ENCODE results near the gene SLX4.

Gene SLX4

DNA sequence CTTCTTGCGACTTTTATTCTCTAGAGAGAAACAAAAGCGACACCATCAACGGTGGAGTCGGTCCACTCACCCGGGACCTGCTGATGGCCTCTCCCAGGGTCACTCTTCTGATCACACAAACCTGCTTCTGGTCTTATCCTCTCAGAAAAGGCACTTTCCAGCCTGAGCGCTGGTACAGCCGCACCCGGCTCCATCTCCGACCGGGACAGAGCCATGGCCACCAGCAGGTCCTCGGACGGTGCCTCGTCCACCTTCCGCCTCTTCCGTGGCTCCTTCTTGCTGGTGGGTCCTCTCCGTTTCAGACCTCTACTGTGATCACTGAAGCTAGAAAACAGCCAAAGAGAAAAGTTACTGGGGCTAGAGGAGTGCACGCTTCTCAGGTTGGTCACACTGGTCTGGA lies 13.7 kb downstream of the SLX4 start:
- no peak for DNase-seq

DNA sequence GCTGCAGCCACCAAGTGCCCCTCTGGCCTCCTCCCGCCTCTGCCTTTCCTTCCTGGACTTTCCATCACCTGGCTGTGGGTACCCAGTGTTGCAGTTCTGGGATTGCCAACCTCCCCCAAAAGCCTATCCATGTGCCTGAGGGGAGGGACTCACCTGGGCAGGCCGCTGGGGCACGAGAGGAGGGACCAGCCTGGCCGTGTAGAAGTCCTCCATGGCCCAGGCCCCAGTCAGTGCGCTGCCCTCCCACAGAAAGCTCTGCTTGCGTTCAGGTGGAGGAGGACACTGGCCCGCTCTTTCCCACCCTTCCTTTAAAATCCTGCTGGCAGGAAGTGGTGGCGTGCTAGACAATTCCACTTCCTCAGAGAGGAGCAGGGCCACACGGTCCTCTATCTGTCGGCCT lies 14.2 kb downstream of the SLX4 start:
- DNase-seq, result no peak

DNA sequence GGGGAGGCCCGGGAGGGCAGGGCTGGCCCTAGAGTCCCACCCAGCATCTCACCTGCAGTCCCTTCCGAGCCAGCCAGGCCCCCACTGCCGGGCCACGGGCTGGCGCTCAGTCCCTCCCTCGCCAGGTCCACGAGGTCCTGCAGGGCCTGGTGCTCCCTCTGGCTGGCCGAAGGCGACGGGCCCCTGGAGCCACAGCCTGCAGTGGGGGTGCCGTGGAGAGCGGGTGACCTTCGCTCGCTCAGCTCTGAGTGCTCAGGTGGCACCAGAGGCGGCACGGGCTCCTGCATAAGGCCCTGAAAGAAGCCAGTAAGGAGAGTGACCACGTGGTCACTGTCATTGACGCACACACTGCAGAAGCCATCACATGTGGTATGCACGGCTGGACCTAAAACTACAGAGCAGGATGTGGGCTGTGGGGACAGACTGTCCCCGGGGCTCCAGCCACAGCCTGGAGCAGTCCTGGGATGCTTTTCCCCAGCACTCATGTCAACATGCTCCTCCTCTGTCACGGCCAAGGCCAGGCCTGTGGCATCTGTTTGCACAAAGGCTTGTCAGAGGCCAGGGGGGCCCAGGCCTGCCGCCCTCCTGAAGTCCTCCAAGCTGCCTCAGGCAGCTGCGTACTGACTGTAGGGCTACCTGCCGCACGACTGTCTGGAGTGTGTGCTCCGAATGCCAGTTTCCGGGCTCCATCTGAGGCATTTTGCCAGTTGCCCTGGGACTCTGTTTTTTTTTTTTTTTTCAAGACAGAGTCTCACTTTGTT lies 15.1 kb downstream of the SLX4 start:
- DNase-seq, result no peak

DNA sequence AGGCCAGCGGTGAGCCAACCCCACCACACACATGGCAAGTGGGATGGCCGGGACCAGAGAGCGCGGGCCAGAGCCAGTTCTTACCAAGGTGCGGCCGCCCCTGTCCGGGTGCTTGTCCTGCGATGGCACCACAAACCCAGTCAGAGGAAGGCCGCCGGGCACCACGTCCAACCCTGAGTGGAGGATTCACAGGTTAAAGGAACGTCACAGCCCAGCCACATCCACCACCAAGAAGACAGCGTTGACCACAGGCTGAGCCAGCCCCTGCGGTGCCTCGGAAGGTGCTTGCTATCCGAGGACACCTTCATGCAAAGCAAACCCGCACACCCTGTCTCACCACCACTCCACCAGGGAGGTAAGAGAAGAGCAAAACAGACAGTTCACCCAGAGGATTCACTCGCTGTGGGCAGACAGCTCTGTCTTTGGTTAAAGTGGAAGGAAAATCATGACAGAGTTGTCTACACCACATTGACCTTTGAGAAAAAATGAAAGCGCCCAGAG lies 15.8 kb downstream of the SLX4 start:
- DNase-seq, result no peak

DNA sequence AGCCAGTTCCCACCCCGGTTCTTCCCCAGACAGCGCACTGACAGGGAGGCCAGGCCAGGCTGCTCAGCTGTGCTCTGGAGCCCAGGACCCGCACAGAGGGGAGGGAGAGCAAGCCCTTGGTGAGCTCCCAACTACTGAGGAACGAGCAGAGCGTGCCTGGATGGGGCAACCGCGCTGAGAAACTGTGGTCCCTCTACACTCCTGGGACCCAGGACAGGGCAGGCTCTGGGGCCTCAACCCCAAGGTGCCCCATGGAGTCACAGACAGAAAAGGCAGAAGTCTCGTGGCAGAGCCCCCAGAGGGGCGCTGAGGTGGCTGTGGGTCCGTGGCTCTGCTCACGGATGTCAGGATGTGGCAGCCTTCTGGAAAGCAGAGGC lies 16.3 kb downstream of the SLX4 start:
- no peak for DNase-seq

DNA sequence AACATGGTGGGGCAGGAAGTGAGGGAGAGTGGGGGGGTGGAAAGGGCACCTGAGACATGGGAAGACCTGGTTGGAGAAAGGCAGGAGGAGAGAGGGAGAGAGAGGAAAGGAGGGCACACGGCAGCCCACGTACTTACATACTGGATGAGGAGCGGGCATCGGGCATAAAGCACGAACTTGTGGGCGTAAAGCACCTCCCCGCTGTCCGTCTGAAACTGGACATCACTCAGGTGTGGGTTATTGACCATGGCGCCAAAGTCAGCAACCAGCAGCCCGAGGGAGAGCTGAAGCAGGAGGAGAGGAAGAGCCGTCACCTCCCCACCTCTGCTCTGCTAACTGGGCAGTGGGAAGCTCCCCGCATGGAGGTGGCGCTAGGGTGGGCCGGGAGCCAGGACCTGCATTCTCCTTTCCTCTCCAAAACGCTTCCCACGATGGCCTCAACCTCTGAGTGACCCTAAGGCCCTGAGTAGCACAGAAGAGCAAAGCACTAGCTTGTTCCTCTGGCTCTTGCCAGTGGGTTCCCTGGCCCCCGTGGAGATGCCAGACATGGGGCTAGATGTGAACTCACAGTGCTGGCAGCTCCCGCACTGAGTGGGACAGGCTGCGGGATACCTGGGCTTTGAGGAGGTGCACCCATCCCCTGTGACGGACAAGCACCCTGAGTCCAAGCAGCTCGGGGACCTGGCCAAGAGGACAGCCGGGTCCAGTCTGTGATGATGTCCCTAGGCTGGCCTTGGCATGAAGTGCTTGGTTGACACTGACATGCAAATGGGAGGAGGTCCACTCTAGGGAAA lies 16.9 kb downstream of the SLX4 start:
- no peak for DNase-seq

DNA sequence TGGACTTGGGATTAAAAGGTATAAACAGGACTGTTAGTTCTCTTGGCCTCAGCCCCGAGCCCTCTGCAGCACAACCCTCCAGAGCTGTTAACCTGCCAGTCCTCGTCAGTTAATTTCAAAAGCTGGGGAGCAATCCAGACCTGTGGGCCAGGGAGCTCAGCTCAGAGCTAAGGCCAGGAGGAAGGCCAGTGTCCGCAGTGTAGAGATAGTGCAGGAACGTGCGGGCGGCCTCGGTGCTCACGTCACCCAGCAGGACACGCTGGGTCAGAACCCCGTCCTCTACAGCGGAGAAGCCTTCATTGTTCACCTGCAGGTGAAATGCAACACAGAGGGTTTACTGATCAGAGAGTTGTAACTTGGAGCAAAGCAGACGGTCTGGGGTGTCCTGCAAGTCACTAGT lies 18.8 kb downstream of the SLX4 start:
- DNase-seq, result no peak

DNA sequence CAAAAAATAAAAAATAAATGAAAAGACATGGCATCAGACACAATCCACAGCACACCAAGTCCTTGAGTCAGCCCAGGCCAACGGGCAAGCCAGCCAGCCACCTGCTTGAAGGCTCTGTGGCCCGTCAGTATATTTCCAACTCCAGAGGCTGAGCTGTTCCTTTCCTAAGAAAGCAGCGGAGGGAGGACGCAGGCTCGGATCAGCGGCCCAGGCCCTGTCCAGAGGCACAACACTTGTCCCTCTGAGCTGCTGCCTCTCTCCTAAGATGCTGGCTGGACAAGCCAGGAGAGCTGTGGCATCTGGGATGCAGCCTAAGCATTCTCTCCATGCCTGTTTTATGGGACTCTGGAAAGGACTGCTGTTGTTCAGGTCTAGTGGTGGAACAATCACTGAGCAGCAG lies 19.4 kb downstream of the SLX4 start:
- no peak for DNase-seq

DNA sequence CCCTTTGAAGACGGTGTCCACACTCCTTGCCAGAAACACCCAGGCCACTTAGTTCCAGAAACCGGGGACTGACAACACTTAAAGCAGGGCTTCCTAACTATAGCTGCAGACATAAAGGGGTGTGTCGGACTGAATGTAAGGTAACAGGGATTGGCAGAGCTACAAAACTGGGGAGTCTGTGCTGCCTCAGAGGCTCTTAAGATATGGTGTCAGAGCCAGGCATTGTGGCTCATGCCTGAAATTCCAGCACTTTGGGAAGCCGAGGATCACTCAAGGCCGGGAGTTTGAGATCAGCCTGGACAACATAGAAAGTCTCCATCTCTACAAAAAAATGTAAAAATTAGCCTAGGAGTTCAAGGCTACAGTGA lies 20.0 kb downstream of the SLX4 start:
- no peak for DNase-seq

DNA sequence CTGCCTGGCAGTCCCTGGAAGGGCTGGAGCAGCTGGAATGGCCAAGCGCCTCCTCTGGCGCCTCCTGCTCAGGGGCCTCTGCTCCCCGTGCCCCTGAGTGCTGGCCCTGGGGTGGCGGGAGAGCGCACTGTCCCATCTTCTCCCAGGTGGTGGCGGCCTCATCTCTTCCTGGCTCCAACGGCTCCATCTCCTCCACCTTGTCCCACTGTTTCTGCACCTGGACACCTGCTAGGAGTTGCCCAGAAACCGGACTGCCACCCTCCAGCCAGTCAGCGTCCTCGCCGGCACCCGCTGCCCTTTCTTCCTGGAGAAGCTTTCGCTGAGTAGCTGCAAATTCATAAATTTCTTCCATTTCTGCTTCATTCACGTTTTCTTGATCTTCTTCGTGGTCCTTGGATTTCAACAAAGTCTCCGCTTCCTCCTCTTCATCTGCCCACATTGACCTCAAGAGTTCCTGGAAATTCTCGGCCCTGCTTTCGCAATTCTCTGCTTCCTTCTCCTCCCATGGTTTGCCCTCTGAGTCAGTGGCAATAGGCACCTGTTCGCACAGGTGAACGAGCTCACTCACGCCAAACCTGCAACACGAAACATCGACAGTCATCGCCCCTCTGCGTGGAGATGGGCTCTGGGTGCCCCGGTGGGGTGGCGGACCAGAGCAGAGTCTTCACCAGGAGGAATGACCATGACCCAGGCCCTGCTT lies 20.5 kb downstream of the SLX4 start:
- no peak for DNase-seq

DNA sequence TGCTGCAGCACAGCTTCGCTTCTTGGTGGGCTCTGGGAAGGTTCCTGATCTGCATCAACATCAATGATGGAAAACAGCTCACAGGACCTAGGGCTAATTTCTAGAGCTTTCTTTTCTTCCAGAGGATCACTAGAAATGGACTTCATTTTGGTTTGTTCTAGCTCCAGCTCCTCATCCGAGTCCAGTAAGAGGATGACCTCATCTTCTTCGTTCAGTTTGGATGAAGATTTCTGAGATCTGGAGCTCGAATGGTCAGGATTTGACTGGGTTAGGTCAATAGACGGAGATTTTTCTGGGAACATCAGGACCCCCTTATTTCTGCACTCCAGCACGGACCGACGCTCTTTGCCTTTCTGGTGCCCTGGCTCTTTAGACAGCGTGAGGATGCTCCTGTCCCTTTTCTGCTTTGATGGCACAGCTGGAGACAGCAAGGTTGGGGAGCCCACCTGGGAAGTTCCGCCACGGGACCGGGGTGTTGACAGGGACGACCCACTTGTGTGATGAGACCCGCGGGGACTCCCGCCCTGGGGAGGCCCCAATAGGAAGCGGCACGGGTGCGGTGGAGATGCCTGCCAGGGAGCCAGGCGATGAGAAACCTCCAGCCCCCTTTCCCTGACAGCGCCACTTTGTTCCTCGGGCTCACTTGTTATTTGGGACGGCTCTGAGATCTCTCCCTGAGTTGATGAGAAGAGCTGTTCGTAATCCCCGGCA lies 21.3 kb downstream of the SLX4 start:
- no peak for DNase-seq

DNA sequence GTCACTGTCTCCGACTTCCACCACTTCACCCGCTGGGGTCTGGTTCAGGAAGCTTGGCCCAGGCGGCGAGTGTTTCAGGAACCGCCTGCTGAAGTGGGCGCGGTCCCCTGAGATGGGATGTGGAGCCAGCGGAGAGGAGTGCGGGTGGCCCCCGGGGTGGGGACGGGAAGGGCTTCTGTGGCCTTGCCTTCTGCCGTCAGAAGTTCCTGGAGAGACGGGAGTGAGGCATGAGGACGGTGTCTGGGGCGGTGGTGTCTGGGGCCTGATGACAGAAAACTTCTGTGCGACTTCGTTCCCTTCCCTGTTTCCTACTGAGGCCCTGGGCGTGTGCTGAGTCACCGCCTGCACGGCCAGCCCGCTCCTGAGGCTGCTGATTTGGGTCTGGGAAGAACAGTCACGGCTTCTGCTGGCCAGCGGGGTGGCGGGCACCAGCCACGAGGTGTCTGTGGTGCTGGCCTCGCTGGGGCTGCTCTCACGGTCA lies 21.9 kb downstream of the SLX4 start:
- no peak for DNase-seq

DNA sequence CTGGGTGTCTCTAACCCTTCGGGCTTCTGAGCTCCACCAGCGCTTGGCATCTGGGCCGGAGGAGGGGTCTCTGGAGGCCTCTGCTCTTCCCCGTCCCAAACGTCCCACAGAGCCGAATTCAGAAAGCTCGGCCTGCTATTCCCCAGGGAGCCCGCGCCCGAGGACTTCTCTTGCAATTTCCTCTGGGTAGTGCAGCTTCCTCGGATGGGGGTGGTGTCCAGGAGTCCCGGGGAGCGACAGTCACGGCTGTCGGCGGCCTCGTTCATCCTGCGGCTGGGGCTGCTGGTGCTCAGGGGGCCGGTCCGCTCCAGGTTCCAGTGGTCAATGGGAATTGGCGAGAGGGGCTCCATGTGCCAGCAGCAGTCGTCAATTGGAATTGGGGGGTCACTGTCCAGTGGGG lies 22.4 kb downstream of the SLX4 start:
- no peak for DNase-seq

DNA sequence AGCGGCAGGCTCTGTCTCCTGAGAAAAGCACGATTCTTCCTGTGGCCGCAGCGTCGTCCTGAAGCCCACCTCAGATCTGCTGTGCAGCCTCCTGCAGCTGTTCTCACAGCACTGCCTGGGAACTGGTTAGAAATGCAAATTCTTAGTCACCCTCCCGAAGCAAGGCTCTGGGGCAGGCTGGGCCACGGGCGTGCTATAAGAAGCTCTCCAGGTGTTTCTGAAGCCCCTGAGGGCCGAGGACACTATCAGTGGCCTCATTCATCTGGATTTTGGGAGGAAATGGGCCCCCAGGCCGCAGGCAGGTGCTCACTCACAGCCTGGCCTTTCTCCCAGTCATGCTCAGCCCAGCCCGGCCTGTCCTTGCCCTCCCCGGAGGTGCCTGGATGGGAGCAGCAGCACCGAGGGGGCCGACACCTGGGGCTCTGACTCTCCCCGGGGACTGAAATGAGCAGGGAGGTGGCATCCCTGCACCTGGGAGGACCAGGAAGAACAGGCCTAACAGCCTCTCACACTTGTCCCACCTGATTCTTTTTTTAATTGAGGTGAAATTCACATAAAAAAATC lies 23.8 kb downstream of the SLX4 start:
- no peak for DNase-seq

DNA sequence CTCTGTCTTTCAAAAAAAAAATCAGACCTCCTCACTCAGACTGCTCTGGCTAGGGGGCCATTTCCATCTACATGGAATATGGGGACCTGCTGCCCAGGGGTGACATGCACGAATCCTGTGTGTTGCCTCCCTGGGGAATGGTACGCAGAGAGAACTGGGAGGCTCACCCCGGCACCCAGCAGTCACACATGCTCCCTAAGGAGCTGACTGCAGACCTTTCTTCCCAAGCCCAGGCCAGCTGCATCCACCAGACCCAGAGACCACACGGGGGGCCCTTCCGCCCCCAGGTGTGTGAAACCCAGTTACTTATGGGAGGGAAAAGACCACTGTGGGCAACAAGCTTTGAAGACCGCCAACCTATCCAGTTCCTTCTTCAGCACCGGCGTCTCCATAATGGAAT lies 27.0 kb downstream of the SLX4 start:
- no peak for DNase-seq

DNA sequence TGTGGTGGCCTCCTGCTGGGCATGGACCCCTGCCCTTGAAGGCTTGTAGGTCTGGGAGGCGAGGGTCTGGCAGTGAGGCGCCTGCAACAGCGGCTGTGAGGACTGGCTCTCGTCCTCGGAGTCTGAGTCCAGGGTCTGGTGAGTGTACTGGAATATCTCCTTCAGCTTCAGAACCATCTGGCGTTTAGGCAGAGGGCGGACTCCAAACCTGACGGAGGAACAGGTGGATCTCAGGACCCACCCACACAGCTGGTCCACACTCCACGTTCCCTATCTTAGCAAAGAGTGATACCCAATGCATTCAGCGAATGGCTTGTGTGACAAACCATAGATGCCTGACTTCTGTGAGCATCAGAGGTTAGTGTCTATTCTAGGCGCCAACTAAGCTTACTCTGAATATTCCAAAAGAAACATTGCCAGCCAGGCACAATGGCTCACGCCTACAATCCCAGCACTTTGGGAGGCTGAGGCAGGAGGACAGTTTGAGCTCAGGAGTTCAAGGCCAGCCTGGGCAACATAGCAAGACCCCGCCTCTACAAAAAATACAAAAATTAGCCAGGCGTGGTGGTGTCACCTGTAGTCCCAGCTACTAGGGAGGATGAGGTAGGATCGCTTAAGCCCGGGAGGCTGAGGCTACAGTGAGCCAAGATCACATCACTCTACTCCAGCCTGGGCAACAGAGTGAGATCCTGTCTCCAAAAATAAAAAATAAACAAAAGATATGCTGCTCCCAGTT lies 27.9 kb downstream of the SLX4 start:
- DNase-seq, result no peak

DNA sequence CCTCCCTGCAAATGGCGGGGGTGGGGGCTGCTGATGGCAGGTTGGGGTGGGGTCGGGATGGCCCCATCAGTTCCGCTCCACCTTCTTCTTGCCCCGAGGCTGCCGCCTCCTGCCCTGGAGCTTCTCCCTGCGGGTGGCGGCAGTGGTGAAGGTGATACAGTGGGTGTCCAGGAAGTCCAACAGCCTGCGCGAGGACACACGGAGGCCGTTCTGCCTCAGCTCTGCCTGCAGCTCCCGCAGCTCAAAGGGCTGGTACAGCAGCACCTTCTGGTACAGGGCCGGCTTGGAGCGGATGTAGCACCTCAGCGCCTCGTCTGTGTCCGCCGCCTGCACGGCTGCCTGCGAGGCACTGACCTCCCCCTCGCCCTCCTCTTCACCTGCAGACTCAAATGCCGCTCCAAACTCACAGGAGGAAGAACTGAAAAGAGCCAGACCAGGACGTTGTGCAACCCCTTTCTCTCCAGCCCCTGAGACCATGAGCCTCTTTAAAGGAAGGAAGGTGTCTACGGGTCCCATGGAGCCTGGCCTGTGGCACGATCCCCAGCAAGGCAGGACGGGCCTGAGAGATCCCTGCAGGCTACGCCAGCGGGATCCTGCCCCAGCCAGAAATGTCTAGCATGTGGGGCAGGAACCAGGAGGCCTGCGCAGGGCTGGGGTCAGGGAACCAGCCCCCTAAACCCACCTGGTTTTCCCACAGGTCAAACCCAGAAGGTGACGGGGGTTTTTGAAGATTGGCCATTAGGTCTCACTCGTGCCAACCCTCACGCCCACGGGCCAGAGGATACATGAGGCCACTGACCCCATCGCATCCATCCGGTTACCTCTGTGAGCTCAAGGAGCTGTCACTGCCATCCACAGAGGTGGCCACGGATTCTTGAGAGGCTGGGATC lies 28.9 kb downstream of the SLX4 start:
- DNase-seq, result no peak

DNA sequence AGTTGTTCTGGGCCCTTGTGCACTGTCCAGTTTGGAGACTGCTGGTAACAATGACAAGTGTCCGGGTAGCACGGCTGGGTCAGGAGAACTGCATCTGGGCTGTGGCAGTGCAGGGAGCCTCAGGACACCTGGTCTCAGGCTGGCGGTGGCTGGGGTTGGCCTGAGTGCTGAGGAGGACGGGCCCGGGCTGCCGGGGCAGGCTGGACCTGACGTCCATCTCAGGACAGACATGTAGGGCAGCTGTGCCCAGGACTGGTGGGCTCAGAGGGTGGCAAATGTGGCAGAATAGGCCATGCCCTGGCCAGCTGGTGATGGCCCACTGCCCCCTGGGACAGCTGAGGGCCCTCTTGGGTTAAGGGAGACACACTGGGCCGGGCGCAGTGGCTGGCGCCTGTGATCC lies 30.0 kb downstream of the SLX4 start:
- no peak for DNase-seq

DNA sequence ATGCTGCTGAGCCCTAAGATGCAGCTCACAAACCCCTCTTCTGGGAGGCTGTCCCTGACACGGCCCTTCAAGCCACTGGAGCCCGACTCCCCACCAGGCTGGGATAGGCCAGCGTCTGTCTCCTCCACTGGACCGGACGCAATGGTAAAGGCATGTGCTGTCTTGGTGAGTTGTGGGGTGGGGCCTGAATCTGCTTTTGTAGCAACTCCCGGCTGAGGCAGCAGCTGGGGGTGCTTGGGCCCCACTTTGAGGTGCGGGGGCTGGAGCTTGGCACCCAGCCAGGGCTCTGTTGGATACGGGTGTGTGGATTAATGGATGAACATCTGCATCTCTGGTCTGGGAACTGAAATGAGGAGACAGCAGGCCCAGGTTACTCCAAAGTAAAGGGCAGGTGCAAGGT lies 30.7 kb downstream of the SLX4 start:
- no peak for DNase-seq

DNA sequence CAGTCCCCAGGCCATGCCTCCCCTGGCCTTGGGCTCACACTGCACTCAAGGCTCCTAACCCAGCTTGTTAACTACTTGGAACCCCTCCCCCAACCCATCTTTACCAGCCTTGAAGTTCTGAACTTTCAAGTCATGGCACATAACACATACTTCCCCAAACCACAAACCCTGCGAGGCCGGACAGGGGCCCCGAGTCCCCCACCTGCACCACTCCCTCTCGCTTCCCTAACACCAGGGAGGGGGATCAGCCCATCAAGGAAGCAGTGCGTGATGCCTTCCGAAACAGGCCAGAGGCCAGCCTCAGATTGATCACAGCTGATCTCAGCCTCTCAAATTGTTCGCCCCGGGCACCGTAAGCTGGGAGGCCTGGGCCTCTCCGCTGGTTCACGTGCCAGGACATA lies 31.2 kb downstream of the SLX4 start:
- DNase-seq, result no peak

DNA sequence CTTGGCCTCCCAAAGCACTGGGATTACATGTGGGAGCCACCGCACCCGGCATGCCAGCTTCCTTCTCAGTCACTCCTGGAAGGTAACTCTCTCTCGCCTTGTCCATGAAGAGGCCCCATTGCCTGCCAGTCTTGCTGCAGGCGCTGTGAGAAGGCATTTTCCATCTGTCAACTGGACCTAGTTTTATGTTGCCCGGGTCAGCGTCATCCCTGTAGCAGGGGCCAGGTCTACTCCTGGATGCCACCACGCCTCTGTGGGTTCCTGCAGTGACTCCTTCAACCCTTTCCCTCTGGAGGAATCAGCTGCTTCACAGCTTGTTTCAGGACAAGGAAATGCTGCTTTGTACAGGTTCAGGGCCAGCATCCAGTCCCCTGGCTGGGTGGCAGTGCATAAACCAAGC lies 31.6 kb downstream of the SLX4 start:
- DNase-seq, result no peak
